Fibroblast of lung (primary cell): ENCODE results near the gene UROC1.

Source experiments
- EZH2 ChIP-seq: IDR thresholded peaks from 2 replicates; pipeline ENCODE4 v1.5.1; 2012; ENCODE audit warnings: low read length, control low read depth, mild to moderate bottlenecking; ENCODE audit errors: missing control alignments
- TF ChIP-seq, protein P1 (sequence below), 2 donors: IDR thresholded peaks in 1 of 2; conservative IDR thresholded peaks in 1 of 2; 1 replicate in 1 of 2; 2 replicates in 1 of 2; pipeline ENCODE4 v1.5.1; 2011 to 2012; ENCODE audit warnings: low read length in 2 of 2, control low read depth in 1 of 2, inconsistent platforms in 1 of 2, low read depth in 1 of 2, mild to moderate bottlenecking in 1 of 2

DNA sequence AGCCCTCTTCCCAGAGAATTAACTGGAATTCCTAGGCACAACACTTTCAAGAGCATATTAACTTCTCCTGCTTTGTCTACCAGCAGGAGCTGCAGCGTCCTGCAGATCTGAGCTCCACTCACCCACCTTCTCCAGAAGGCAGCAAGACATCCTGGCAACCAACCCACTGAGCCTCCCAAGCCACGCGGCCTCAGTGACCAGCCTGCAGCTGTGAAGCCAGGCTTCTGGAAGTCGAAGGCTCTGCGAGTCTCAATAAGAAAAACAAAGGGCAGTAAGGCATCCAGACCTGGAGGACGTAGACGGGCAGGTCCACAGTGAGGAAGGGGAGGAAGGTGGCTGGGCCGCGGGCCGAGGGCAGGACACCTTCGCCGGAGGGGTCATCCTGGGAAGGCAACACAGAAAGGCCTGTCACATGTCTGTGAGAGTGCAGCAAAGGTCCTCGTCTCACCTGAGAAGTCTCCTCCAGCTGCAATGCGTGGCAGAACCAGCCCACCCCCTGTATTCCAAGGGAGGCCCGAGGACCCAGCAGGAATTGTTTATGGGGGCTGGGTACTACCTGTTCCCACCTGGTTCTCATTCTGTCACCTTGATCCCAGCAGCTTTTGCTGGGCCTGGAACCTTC is 78.1 kb downstream of the UROC1 start:
- TF ChIP-seq, protein P1, sequence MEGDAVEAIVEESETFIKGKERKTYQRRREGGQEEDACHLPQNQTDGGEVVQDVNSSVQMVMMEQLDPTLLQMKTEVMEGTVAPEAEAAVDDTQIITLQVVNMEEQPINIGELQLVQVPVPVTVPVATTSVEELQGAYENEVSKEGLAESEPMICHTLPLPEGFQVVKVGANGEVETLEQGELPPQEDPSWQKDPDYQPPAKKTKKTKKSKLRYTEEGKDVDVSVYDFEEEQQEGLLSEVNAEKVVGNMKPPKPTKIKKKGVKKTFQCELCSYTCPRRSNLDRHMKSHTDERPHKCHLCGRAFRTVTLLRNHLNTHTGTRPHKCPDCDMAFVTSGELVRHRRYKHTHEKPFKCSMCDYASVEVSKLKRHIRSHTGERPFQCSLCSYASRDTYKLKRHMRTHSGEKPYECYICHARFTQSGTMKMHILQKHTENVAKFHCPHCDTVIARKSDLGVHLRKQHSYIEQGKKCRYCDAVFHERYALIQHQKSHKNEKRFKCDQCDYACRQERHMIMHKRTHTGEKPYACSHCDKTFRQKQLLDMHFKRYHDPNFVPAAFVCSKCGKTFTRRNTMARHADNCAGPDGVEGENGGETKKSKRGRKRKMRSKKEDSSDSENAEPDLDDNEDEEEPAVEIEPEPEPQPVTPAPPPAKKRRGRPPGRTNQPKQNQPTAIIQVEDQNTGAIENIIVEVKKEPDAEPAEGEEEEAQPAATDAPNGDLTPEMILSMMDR (conservative IDR thresholded peaks at IDR 0.05 in 1 of 2, IDR thresholded peaks at IDR 0.05 in 1 of 2; ENCODE audit: low read depth in 1 of 2, low read length in 2 of 2) = no peak
- TF ChIP-seq EZH2 = no peak
